Stimulated activated CD4-positive, alpha-beta T cell treated with anti-CD3 and anti-CD28 coated beads, Interleukin-12 subunit alpha, Interleukin-12 subunit beta, amount 100 ng/mL, for 4 hours (primary cell): Measurements from ENCODE around the gene ATP6V0A1.

Source experiments
- DNase-seq: peaks from one replicate; pipeline ENCODE4 v3.0.0-alpha.2; 2020

Gene ATP6V0A1

DNA sequence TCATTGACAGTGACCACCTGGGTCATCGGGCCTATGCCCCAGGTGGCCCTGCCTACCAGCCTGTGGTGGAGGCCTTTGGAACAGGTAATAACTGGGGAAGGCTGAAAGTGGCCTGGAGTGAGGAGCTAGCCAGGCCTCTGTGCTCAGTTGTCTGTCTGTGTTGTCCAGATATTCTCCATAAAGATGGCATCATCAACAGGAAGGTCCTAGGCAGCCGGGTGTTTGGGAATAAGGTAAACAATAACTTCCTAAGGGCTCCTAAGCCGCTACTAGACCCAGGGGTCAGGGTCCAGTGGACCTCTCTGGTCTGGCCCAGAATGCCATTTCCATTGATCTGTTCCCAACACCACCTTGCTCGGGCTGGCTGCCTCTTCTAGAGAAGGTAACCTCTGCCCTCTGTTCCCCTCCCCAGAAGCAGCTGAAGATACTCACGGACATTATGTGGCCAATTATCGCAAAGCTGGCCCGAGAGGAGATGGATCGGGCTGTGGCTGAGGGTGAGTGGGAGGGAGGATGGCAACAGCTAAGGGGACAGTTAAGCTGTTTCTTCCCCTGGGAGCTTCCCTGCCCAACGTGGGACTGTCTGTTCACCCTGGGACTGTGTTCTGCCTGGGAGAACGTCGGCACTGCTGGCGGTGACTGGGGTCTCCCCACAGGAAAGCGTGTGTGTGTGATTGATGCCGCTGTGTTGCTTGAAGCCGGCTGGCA is 106.3 kb downstream of the ATP6V0A1 start:
- DNase-seq: no peak

DNA sequence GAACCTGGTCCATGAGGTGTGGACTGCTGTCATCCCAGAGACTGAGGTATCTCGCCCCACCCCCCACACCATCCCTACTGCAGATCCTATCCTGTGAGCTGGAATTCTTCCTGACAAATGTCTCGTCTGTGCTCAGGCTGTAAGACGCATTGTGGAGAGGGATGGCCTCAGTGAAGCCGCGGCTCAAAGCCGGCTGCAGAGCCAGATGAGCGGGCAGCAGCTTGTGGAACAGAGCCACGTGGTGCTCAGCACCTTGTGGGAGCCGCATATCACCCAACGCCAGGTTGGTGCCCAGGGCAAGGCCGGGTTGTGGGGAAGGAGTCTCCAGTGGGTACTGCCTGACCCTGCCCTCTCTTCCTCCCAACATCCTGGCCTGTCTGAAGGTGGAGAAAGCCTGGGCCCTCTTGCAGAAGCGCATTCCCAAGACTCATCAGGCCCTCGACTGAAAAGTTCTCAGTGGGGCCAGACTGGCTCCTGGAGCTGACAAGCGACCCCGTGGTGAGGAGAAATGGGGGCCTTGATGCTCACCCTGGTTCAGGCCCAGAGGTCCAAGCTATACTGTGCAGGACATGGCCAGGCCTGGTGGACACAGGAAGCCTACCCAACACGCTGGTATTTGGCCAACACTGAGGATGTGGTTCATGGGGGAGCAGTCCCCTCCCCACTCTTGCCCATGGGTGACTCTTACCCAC is 107.0 kb downstream of the ATP6V0A1 start:
- no peak for DNase-seq

DNA sequence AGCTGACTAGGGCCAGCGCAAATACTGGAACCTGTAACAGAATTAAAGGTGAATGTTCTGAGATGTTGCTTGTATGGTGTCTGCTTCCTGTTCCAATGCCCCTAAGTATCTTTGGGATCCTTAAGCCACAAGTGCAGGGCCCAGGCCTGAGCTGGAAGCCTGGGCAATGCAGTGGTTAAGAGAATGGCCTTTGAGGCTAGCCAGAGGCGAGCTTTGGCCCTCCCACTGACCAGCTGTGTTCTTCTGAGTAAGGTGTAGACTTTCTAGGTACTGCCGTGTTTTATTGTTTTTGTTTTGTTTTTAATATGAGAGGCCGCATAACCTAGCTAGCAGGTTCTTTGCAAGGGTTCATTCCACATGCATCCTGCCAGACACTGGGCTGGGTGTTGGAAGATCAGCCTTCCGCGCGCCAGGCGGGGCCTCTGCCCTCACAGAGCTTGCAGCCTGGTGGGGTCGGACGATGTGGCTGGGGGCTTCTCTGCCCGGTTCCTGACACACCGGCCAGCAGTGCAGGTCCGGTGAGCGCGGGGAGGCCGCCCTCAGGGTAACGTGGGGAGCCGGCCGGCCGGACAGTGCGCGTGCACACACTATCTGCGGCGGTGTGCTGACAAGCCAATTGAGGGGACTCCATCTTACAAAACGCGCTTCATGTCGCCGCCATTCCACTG is 107.7 kb downstream of the ATP6V0A1 start:
- no peak for DNase-seq

DNA sequence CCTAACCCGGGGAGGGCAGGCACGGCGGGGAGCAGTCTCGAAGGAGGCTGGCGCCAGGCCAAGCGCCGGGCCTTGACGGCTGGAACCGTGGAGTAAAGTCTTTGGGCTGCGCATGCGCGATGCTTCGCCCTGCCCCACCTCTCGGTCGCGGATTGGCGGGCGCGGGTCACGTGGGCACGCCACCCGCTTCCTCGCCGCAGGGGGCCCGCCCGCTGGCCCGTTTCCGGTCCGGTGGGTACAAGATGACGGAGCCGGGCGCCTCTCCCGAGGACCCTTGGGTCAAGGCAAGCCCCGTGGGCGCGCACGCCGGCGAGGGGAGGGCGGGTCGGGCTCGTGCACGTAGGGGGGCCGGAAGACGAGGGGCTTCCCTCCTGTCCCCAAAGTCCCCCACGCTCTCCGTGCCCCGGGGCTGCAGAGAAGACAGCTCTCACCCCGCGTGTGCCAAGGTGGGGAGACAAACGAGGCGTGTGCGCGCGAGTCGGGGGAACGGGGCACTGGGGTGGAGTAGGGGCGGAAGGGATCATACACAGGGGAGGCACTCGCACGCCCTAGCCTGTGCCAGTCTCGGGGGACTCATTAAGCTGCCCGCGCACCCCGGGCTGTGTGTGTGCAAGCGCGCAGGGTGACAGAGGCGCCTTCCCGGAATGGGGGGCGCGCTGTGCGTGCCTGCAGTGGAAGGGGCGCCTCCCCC is 108.3 kb downstream of the ATP6V0A1 start, which contains the start of gene MLX:
Gene MLX, plus strand, starts transcription at position 218 of the 691 bp plus-strand sequence. Its CDS starts 25 bp downstream, at position 243.
- DNase-seq: peak; percentile 91

DNA sequence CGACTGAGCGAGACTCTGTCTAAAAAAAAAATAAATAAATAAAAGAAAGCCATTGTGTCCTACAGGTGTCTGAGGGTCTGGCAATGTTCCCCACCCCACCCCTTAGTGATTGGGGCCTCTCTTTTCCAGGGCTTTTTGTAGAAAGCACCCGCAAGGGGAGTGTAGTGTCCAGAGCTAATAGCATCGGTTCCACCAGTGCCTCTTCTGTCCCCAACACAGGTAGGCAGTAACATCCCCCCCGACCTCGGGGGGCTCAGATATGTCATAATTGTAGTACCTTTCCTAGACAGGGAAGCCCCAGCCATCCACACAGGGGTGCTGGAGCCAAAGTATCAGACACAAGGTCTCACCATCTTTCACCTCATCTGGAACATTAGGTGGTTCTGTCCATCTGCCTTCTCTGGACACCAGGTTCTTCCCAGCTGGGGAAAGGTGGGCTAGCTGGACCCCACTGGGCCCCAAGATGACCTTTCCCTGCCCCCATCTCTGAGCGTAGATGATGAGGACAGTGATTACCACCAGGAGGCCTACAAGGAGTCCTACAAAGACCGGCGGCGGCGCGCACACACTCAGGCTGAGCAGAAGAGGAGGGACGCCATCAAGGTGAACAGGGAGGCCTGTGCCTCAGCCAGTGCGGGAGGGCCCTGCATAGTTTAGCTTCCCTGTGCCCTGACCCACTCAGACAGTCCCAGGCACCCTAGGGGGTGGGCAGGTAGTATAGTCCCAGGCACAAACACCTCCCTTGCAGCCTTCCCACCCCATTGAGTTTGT is 109.8 kb downstream of the ATP6V0A1 start:
- no peak for DNase-seq

DNA sequence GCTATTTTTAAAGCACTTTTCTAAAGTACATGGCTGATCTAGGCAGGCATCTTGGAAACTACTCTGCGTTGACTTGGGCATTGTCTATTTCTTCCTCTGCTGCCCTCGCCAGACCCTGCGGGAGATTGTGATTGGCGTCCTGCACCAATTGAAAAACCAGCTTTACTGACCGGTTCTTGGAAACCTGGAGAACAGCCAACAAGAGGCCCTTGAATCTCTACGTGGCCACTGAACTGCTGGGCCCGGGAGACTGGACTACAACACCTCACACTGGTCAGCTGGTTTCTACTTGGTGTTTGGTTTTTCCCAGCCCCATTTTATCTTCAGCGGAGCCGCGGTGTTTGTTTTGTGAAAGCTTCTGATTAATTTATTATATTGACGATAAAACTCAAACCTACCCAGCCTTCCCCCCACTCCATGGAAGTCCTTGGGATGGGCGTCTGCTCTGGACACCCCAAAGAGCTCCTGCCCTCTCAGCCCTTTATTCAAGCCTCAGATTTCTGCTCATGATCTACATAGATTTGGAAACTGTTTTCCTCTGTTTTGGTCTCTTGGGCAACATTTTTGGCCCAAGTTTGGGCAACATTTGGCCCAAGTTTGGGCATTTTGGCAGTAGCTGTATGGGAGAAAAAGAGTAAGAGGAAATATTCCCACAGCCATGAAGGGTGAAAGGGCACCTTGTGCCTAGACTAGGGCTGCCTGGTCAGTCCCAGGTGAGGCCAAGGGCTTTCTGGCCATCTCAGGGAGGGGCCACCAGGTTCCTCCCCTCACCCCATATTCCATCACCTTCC is 113.0 kb downstream of the ATP6V0A1 start:
- no peak for DNase-seq
